ENCODE data around the gene ACSBG1. TPM values are rescaled to one million over a fixed set of nuclear protein-coding genes. Genes with fewer than 3 reads are reported as not detected.
A peak's percentile ranks its signal among the peaks of the same experiment; 100 is the strongest.

ACSBG1 gene
- total and polyA plus RNA-seq, 7 donors: 0.23 to 3.9 (median 1.3) TPM

DNA sequence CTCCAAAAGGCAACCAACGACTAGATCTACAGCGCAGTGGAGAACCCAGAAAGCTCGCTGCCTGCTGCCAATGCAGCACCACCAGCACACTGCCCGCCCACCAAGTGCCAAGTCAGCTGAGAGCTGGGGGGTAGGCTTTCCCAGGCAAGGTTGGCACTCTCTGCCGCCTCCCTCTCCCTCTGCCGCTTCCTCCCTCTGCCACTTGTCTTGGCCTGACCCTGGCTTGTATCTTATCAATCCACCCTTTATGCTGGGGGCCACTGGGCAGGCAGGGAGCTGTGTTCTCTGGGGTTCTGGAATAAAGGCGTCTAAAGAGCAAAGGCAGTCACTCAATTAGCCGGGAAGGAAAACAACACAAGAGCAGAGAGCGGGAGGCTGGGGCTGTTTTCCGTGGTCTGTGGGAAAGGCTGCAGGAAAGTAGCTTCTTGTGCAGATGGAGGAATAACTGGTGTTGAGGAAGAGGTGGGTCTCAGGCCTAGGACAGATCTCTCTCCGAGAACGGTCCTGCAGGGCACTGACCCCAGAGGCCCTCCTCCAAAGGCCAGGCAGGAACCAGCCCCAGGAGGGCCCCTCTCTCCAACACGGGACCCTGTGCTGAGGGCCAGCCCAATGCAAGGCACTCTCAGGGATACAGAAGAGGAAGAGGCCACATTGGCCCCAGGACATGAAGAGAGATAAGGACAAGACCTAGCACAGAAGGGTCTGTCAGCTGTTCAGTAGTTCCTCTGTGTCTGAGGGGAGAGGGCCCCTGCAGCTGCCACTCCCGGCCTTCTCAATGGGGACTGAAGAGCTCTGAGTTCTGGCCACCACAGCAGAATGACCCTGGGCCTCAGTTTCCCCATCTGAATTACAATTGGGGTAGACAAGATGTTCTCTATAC lies 30.8 kb downstream of the ACSBG1 start:
- H3K27ac ChIP-seq: peak overlapping the region in 3 of 4 donors; percentile 7 to 39 (median 12)
- no peak for TF ChIP-seq POLR2A (IDR thresholded peaks at IDR 0.05)
- TF ChIP-seq EP300 (IDR thresholded peaks at IDR 0.05): no peak
- TF ChIP-seq, protein P1, sequence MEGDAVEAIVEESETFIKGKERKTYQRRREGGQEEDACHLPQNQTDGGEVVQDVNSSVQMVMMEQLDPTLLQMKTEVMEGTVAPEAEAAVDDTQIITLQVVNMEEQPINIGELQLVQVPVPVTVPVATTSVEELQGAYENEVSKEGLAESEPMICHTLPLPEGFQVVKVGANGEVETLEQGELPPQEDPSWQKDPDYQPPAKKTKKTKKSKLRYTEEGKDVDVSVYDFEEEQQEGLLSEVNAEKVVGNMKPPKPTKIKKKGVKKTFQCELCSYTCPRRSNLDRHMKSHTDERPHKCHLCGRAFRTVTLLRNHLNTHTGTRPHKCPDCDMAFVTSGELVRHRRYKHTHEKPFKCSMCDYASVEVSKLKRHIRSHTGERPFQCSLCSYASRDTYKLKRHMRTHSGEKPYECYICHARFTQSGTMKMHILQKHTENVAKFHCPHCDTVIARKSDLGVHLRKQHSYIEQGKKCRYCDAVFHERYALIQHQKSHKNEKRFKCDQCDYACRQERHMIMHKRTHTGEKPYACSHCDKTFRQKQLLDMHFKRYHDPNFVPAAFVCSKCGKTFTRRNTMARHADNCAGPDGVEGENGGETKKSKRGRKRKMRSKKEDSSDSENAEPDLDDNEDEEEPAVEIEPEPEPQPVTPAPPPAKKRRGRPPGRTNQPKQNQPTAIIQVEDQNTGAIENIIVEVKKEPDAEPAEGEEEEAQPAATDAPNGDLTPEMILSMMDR (IDR thresholded peaks at IDR 0.05): no peak
- peak in 1 of 4 donors; percentile 23 for TF ChIP-seq POLR2AphosphoS5 (IDR thresholded peaks at IDR 0.05)
- no peak overlapping the region for H3K4me3 ChIP-seq
- DNase-seq: no peak
- H3K4me1 ChIP-seq: peaks cover 0 to 5% (median 2%) of the 10 kb centered on the region in 4 donors
- WGBS, 2 donors: 89 to 93% methylated on average over 14 of the region's 14 CpGs
- intact Hi-C loops (cut with DNase I): no loop called here
- no peaks in the 10 kb centered on the region for H3K9me3 ChIP-seq
- no peaks in the 10 kb centered on the region for H3K36me3 ChIP-seq
- no peaks in the 10 kb centered on the region for H3K27me3 ChIP-seq

DNA sequence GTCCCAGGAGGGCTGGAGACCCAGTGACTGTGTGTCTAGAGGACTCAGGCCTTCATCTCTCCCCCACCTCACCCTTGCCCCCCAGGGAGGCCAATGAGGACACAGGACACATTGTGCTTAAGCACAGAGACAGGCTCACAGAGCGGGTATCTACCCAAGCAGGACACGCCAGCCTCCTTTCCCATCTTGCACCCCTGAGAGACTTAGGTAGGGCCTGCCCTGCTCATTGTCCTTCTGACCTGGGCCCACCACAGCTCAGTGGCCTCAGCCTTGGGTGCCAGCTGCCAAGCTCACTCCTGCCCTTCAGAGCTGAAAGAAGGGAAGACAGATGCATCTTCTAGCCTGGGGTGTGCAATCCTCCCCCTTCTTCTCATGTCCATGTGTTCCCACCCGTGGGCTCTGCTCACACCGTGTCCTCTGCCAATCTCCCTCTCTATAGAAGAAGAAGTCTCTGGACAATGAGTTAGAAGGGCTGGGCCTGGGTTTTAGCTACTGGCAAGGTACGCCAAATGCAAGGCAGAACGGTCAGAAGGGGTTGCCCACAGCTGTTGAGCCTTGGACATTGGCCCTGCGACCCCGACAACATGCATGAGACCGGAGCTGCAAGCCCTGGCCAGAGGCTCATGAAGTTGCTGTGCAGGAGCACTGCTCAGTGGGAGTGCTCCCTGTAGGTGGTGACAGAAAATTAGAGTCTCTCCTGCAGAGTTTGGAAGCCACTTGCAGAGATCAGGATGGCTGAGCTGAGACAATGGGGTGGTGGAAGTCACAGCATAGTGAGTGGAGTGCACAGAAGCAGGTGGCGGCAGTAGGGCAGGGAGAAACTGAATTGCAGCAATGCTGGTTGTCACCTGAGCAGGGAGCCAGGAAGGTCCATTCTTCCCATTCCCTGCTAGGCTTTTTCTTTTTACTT lies 32.8 kb downstream of the ACSBG1 start:
- H3K4me3 ChIP-seq: no peak overlapping the region
- intact Hi-C loops (cut with DNase I): no loop called here
- 83 to 87% methylated on average over 10 of the region's 10 CpGs for WGBS, 2 donors
- H3K4me1 ChIP-seq: peaks cover 0 to 5% (median 2%) of the 10 kb centered on the region in 4 donors
- no peaks in the 10 kb centered on the region for H3K36me3 ChIP-seq
- H3K9me3 ChIP-seq: no peaks in the 10 kb centered on the region
- H3K27ac ChIP-seq: no peak overlapping the region
- no peak for TF ChIP-seq POLR2A (IDR thresholded peaks at IDR 0.05)
- TF ChIP-seq, protein P1 (IDR thresholded peaks at IDR 0.05): no peak
- DNase-seq: no peak
- H3K27me3 ChIP-seq: no peaks in the 10 kb centered on the region

DNA sequence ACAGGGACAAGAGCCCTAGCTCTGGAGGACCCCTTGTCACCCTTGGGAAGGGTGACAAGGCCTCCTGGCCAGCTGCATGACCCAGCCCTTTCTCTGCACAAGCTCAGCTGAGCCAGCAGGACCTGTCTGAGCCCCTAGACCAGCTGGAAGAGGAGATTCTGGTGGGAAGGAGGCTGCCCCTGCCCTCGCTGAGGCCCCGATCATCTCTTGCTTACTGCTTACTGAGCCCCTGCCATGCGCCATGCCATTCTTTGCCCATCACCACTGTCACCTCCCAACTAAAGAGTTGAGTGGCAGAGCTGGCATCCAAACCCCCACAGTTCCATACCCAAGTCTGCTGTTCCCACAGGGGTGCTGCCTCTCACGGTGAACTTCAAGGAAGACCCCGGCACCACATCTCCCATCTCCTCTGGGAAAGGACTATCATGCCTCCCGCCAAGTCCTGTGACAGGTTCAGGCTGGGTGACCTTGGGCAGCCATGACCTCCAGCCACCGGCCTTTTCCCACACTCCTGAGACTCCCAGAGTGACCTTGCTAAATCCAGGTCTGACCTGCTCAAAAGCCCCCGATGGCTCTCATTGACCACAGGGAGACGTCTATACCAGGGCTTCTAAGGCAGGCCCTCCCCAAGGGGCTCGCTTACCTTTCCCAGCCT lies 34.0 kb downstream of the ACSBG1 start:
- intact Hi-C loops (cut with DNase I): no loop called here
- no peak overlapping the region for H3K4me3 ChIP-seq
- H3K27ac ChIP-seq: no peak overlapping the region
- no peaks in the 10 kb centered on the region for H3K9me3 ChIP-seq
- no peak for DNase-seq
- no peaks in the 10 kb centered on the region for H3K36me3 ChIP-seq
- no peaks in the 10 kb centered on the region for H3K27me3 ChIP-seq
- TF ChIP-seq EP300 (IDR thresholded peaks at IDR 0.05) (no peak), POLR2A (IDR thresholded peaks at IDR 0.05) (no peak), POLR2AphosphoS5 (IDR thresholded peaks at IDR 0.05) (no peak)
- TF ChIP-seq, protein P1 (IDR thresholded peaks at IDR 0.05): no peak
- H3K4me1 ChIP-seq: peaks cover 0 to 5% (median 2%) of the 10 kb centered on the region in 4 donors
- WGBS, 2 donors: 95 to 96% methylated on average over 10 of the region's 10 CpGs

DNA sequence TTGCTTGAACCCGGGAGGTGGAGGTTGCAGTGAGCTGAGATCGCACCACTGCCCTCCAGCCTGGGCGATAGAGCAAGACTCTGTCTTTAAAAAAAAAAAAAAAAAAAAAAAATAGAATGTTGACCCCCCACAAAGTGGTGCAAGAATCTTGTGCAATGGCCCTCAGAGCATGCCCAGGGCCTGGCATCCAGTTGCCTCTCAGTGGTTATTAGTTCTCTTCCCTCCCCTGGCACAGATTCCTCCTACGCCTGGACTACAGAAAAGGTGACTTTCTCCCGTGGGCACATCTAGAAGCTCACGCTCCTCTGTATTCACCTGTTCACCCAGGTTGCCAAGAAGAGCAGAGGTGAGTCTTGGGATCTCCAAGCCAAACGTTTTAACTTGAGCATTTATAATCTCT lies 36.7 kb downstream of the ACSBG1 start:
- Histone ChIP-seq H3K27ac (no peak overlapping the region), H3K4me3 (no peak overlapping the region), H3K4me1 (no peaks in the 10 kb centered on the region), H3K36me3 (no peaks in the 10 kb centered on the region), H3K9me3 (no peaks in the 10 kb centered on the region), H3K27me3 (no peaks in the 10 kb centered on the region)
- WGBS, 2 donors: 70% methylated on average over 7 of the region's 7 CpGs
- DNase-seq: no peak
- intact Hi-C loops (cut with DNase I): loop anchor here (5.0 to 10.0 kb wide), 2 partner anchors 40 to 83 kb away; no protein-coding TSS in a partner anchor
- TF ChIP-seq, protein P1 (IDR thresholded peaks at IDR 0.05): no peak
- TF ChIP-seq EP300 (IDR thresholded peaks at IDR 0.05) (no peak), POLR2A (IDR thresholded peaks at IDR 0.05) (no peak), POLR2AphosphoS5 (IDR thresholded peaks at IDR 0.05) (no peak)
